T-helper 1 cell treated with Interleukin-12 subunit alpha and Interleukin-12 subunit beta and Interleukin-4 antibody, amounts not matched to agents 30 μg/mL and 1 μg/mL, for 36 hours (primary cell): Measurements from ENCODE around the gene NEU1.
"Not testable (repeated sequence)": the region's sequence is repeated elsewhere in the genome, so short reads cannot be mapped to it uniquely, and the experiment has no call there.

ENCODE experiments used
- H3K27ac Mint-ChIP-seq: one replicate; pipeline ENCODE4 v1.8.0; 2021; ENCODE audit warnings: mild to moderate bottlenecking, mixed read lengths
- H3K27me3 Mint-ChIP-seq: one replicate; pipeline ENCODE4 v1.8.0; 2021; ENCODE audit warnings: low read depth, mixed read lengths
- H3K36me3 Mint-ChIP-seq: one replicate; pipeline ENCODE4 v1.8.0; 2021; ENCODE audit warnings: low read depth, mixed read lengths
- H3K4me1 Mint-ChIP-seq: one replicate; pipeline ENCODE4 v1.8.0; 2021; ENCODE audit warnings: low read depth, mixed read lengths
- H3K4me3 Mint-ChIP-seq: one replicate; pipeline ENCODE4 v1.8.0; 2021; ENCODE audit warnings: mild to moderate bottlenecking, moderate library complexity, mixed read lengths
- H3K9me3 Mint-ChIP-seq: one replicate; pipeline ENCODE4 v1.8.0; 2021; ENCODE audit warnings: mixed read lengths

The NEU1 gene

GRCh38 chr6:31862344-31863235 is at the start of gene NEU1:
Gene NEU1 (minus strand): TSS chr6:31862821. CDS start chr6:31862776, 45 bp downstream.
- Mint-ChIP-seq H3K27me3 (no peaks in the 10 kb centered on the region), H3K9me3 (no peaks in the 10 kb centered on the region), H3K27ac (peak within 1 kb of the TSS; percentile 91)

GRCh38 chr6:31911826-31912585 is 49.4 kb upstream of the NEU1 start:
- Mint-ChIP-seq H3K27ac (peak overlapping the region; percentile 15), H3K9me3 (no peaks in the 10 kb centered on the region), H3K4me1 (peaks cover 5% of the 10 kb centered on the region), H3K36me3 (no peaks in the 10 kb centered on the region), H3K4me3 (no peak overlapping the region), H3K27me3 (peaks cover 5% of the 10 kb centered on the region)

More at GRCh38 chr6:31862344-31863235, at the start of gene NEU1:
- peaks cover 20% of the 10 kb centered on the region for H3K4me1 Mint-ChIP-seq
- peaks cover 14% of the 10 kb centered on the region for H3K36me3 Mint-ChIP-seq
- peak within 1 kb of the TSS; percentile 98 for H3K4me3 Mint-ChIP-seq

- not testable (repeated sequence) for H3K27ac Mint-ChIP-seq, H3K27me3 Mint-ChIP-seq, H3K4me3 Mint-ChIP-seq, H3K9me3 Mint-ChIP-seq, H3K36me3 Mint-ChIP-seq
- peaks cover 11% of the 10 kb centered on the region for H3K4me1 Mint-ChIP-seq
Measured at GRCh38 chr6:31909298-31909697, 46.7 kb upstream of the NEU1 start.

GRCh38 chr6:31908791-31909190 is 46.2 kb upstream of the NEU1 start:
- peaks cover 8% of the 10 kb centered on the region for H3K27me3 Mint-ChIP-seq
- H3K36me3 Mint-ChIP-seq: no peaks in the 10 kb centered on the region
- no peak overlapping the region for H3K27ac Mint-ChIP-seq
- no peaks in the 10 kb centered on the region for H3K9me3 Mint-ChIP-seq
- H3K4me3 Mint-ChIP-seq: no peak overlapping the region
- H3K4me1 Mint-ChIP-seq: peaks cover 11% of the 10 kb centered on the region

- peaks cover 11% of the 10 kb centered on the region for H3K4me1 Mint-ChIP-seq
- not testable (repeated sequence) for H3K4me3 Mint-ChIP-seq, H3K27me3 Mint-ChIP-seq, H3K27ac Mint-ChIP-seq, H3K9me3 Mint-ChIP-seq, H3K36me3 Mint-ChIP-seq
Measured at GRCh38 chr6:31908255-31908654, 45.6 kb upstream of the NEU1 start.

GRCh38 chr6:31907158-31907813 is 44.7 kb upstream of the NEU1 start:
- H3K9me3 Mint-ChIP-seq: no peaks in the 10 kb centered on the region
- peaks cover 17% of the 10 kb centered on the region for H3K4me1 Mint-ChIP-seq
- H3K27me3 Mint-ChIP-seq: peaks cover 14% of the 10 kb centered on the region
- no peak overlapping the region for H3K27ac Mint-ChIP-seq
- no peaks in the 10 kb centered on the region for H3K36me3 Mint-ChIP-seq
- no peak overlapping the region for H3K4me3 Mint-ChIP-seq

GRCh38 chr6:31906727-31907126 is 44.1 kb upstream of the NEU1 start:
- not testable (repeated sequence) for H3K4me3 Mint-ChIP-seq, H3K36me3 Mint-ChIP-seq, H3K9me3 Mint-ChIP-seq, H3K27ac Mint-ChIP-seq
- peaks cover 14% of the 10 kb centered on the region for H3K27me3 Mint-ChIP-seq
- H3K4me1 Mint-ChIP-seq: peaks cover 16% of the 10 kb centered on the region

- peaks cover 14% of the 10 kb centered on the region for H3K27me3 Mint-ChIP-seq
- H3K27ac Mint-ChIP-seq: no peak overlapping the region
- no peaks in the 10 kb centered on the region for H3K9me3 Mint-ChIP-seq
- no peaks in the 10 kb centered on the region for H3K36me3 Mint-ChIP-seq
- H3K4me1 Mint-ChIP-seq: peaks cover 16% of the 10 kb centered on the region
- no peak overlapping the region for H3K4me3 Mint-ChIP-seq
Measured at GRCh38 chr6:31906122-31906521, 43.5 kb upstream of the NEU1 start.

GRCh38 chr6:31905041-31905440 is 42.4 kb upstream of the NEU1 start:
- Mint-ChIP-seq H3K27ac (no peak overlapping the region), H3K4me1 (peaks cover 13% of the 10 kb centered on the region), H3K9me3 (no peaks in the 10 kb centered on the region), H3K27me3 (peaks cover 14% of the 10 kb centered on the region), H3K36me3 (no peaks in the 10 kb centered on the region), H3K4me3 (no peak overlapping the region)

- H3K4me3 Mint-ChIP-seq: no peak overlapping the region
- peaks cover 14% of the 10 kb centered on the region for H3K27me3 Mint-ChIP-seq
- no peaks in the 10 kb centered on the region for H3K9me3 Mint-ChIP-seq
- H3K27ac Mint-ChIP-seq: no peak overlapping the region
- H3K36me3 Mint-ChIP-seq: peaks cover 2% of the 10 kb centered on the region
- H3K4me1 Mint-ChIP-seq: peaks cover 19% of the 10 kb centered on the region
Measured at GRCh38 chr6:31903957-31904356, 41.3 kb upstream of the NEU1 start.

GRCh38 chr6:31901953-31902643 is 39.5 kb upstream of the NEU1 start, which contains the start of gene ZBTB12:
Gene ZBTB12 (minus strand): TSS chr6:31902086. CDS start chr6:31901305, 781 bp downstream.
- Mint-ChIP-seq H3K27ac (peak within 1 kb of the TSS; percentile 81), H3K4me3 (peak within 1 kb of the TSS; percentile 86), H3K36me3 (peaks cover 2% of the 10 kb centered on the region), H3K4me1 (peaks cover 25% of the 10 kb centered on the region), H3K27me3 (peaks cover 14% of the 10 kb centered on the region), H3K9me3 (no peaks in the 10 kb centered on the region)

GRCh38 chr6:31901415-31901952 is 38.9 kb upstream of the NEU1 start:
- H3K4me1 Mint-ChIP-seq: peaks cover 27% of the 10 kb centered on the region
- peaks cover 12% of the 10 kb centered on the region for H3K27me3 Mint-ChIP-seq
- H3K9me3 Mint-ChIP-seq: no peaks in the 10 kb centered on the region
- H3K27ac Mint-ChIP-seq: no peak overlapping the region
- peak overlapping the region; percentile 31 for H3K4me3 Mint-ChIP-seq
- H3K36me3 Mint-ChIP-seq: peaks cover 4% of the 10 kb centered on the region

GRCh38 chr6:31900917-31901414 is 38.3 kb upstream of the NEU1 start:
- H3K36me3 Mint-ChIP-seq: peaks cover 4% of the 10 kb centered on the region
- H3K9me3 Mint-ChIP-seq: no peaks in the 10 kb centered on the region
- H3K27ac Mint-ChIP-seq: no peak overlapping the region
- H3K27me3 Mint-ChIP-seq: peaks cover 9% of the 10 kb centered on the region
- H3K4me1 Mint-ChIP-seq: peaks cover 26% of the 10 kb centered on the region
- peak overlapping the region; percentile 31 for H3K4me3 Mint-ChIP-seq
